Skeletal muscle satellite cell (primary cell): ENCODE data around the gene WRNIP1.

Experiments
- H3K27me3 ChIP-seq: 2 replicates; pipeline ENCODE4 v1.7.0; 2013; ENCODE audit warnings: low read length; ENCODE audit not compliant: control insufficient read depth, insufficient read depth
- H3K36me3 ChIP-seq: 2 replicates; pipeline ENCODE4 v1.7.0; 2013; ENCODE audit warnings: mild to moderate bottlenecking, control low read depth, low read length; ENCODE audit not compliant: insufficient read depth
- H3K4me1 ChIP-seq: 2 replicates; pipeline ENCODE4 v1.7.0; 2013; ENCODE audit warnings: low read length; ENCODE audit not compliant: control insufficient read depth, insufficient read depth
- H3K4me2 ChIP-seq: 2 replicates; pipeline ENCODE4 v1.7.0; 2013; ENCODE audit warnings: mild to moderate bottlenecking, low read length
- H3K4me3 ChIP-seq: 2 replicates; pipeline ENCODE4 v1.7.0; 2013; ENCODE audit warnings: low read length
- H3K9ac ChIP-seq: 2 replicates; pipeline ENCODE4 v1.7.0; 2013; ENCODE audit warnings: mild to moderate bottlenecking, low read depth, low read length, moderate library complexity
- H3K9me3 ChIP-seq: replicated peaks from 2 replicates; pipeline ENCODE4 v1.7.0; 2013; ENCODE audit warnings: mild to moderate bottlenecking, control low read depth, low read length

WRNIP1 gene

GRCh38 chr6:2834262-2834661 is 69.1 kb downstream of the WRNIP1 start:
- Histone ChIP-seq H3K27me3 (no peaks in the 10 kb centered on the region), H3K4me3 (no peak overlapping the region), H3K4me1 (peaks cover 10% of the 10 kb centered on the region), H3K4me2 (no peak overlapping the region), H3K9ac (no peak overlapping the region), H3K9me3 (no peaks in the 10 kb centered on the region), H3K36me3 (peaks cover 5% of the 10 kb centered on the region)
